Lung (tissue), 12 donors: ENCODE data around the gene SPC24. TPM values are rescaled to one million over a fixed set of nuclear protein-coding genes. Genes with fewer than 3 reads are reported as not detected.

ENCODE experiments used
- ATAC-seq: fragments of 200-7000 bp; cut with Tn5 transposase; one replicate; pipeline ENCODE4 v1.9.1; 2020; ENCODE audit warnings: moderate number of reproducible peaks; ENCODE audit not compliant: insufficient read depth, low FRiP score
- DNase-seq, 3 donors: peaks; one replicate each; pipeline ENCODE4 v3.0.0-alpha.2; 2013 to 2017
- H3K27ac ChIP-seq, 2 donors: one replicate each; pipeline ENCODE4 v1.5.1; 2013; ENCODE audit warnings: mild to moderate bottlenecking in 2 of 2, moderate library complexity in 2 of 2, control low read depth in 1 of 2, inconsistent platforms in 1 of 2, low read depth in 1 of 2, low read length in 1 of 2
- H3K27me3 ChIP-seq, 3 donors: one replicate each; pipeline ENCODE4 v1.5.1; 2013; ENCODE audit warnings: low read length in 2 of 3; ENCODE audit not compliant: control insufficient read depth in 3 of 3, insufficient read depth in 3 of 3
- H3K36me3 ChIP-seq, 4 donors: one replicate each; pipeline ENCODE4 v1.5.1; 2013; ENCODE audit warnings: low read length in 4 of 4, mild to moderate bottlenecking in 1 of 4, moderate library complexity in 1 of 4; ENCODE audit not compliant: control insufficient read depth in 4 of 4, insufficient read depth in 4 of 4
- H3K4me1 ChIP-seq, 5 donors: one replicate each; pipeline ENCODE4 v1.5.1; 2013; ENCODE audit warnings: low read length in 5 of 5, mild to moderate bottlenecking in 2 of 5, moderate library complexity in 1 of 5; ENCODE audit not compliant: control insufficient read depth in 5 of 5, insufficient read depth in 5 of 5
- H3K4me3 ChIP-seq: one replicate; pipeline ENCODE4 v1.5.1; 2013; ENCODE audit warnings: mild to moderate bottlenecking, control low read depth, moderate library complexity
- H3K9ac ChIP-seq, 2 donors: one replicate each; pipeline ENCODE4 v1.5.1; 2013; ENCODE audit warnings: low read length in 2 of 2, control low read depth in 1 of 2; ENCODE audit not compliant: insufficient read depth in 1 of 2
- H3K9me3 ChIP-seq, 4 donors: one replicate each; pipeline ENCODE4 v1.5.1; 2013; ENCODE audit warnings: low read length in 3 of 4, mild to moderate bottlenecking in 1 of 4, moderate library complexity in 1 of 4; ENCODE audit not compliant: control insufficient read depth in 4 of 4, insufficient read depth in 3 of 4
- WGBS, 2 donors: extraction: QIAGEN DNeasy Blood & Tissue Kit; methylation state at CpG; one replicate each; pipeline ENCODE4 v1.1.7; 2013; 5-methylcytosine and 5-hydroxymethylcytosine counted together
- polyA plus RNA-seq, 2 donors: library from polyadenylated mRNA; stranded (reverse); fragments of 200-250 nt; gene quantifications; one replicate each; pipeline ENCODE4 v1.2.1, GENCODE V29; 2013
- total RNA-seq, 2 donors: library from RNA; depleted of rRNA in 1 of 2; stranded (reverse); fragments of >200 nt in 1 of 2; gene quantifications; one replicate each; pipeline ENCODE4 v1.2.1, GENCODE V29; 2014 to 2021
- TF ChIP-seq, protein P1 (sequence below): IDR thresholded peaks from 2 replicates; pipeline ENCODE4 v1.5.1; 2012; ENCODE audit warnings: mild to moderate bottlenecking; ENCODE audit errors: control extremely low read depth, extremely low read depth
- donor health status: control.
- donor health status: control.
- donor health status: Bipolar disorder and iron deficiency.
- donor health status: healthy.
- donor health status: DM: yes; HTN: yes; CAD: no.

Gene SPC24
- total and polyA plus RNA-seq, 4 donors, result 1.3 to 6.5 (median 3.9) TPM

DNA sequence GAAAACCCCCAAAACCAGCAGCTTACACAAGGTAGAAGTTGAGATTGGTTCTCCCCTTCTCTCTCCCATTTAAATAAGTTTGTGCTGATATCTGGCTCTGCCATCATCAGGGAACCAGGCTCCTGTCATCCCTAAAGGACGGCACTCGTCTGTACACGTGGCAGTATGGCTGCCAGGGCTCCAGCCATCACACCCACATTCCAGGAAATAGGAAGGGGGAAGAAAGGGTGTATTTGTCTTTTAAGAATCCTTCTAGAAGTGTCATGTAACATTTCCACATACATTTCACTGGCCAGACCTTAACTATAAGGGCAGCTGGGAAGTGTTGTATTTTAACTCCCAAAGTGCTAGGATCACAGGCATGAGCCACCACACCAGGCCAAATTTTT is 10.1 kb downstream of the SPC24 start:
- WGBS, 2 donors, result 95% methylated on average over 3 of the region's 3 CpGs
- H3K9ac ChIP-seq, result no peak overlapping the region
- DNase-seq (no peak), ATAC-seq (no peak)
- H3K27ac ChIP-seq, result no peak overlapping the region
- H3K36me3 ChIP-seq, result peaks cover 0 to 3% (median 0%) of the 10 kb centered on the region in 4 donors
- H3K4me3 ChIP-seq, result no peak overlapping the region
- peaks cover 6 to 39% (median 25%) of the 10 kb centered on the region in 5 donors for H3K4me1 ChIP-seq
- H3K27me3 ChIP-seq, result no peaks in the 10 kb centered on the region
- H3K9me3 ChIP-seq, result peaks cover 0 to 3% (median 0%) of the 10 kb centered on the region in 4 donors
- TF ChIP-seq, protein P1, sequence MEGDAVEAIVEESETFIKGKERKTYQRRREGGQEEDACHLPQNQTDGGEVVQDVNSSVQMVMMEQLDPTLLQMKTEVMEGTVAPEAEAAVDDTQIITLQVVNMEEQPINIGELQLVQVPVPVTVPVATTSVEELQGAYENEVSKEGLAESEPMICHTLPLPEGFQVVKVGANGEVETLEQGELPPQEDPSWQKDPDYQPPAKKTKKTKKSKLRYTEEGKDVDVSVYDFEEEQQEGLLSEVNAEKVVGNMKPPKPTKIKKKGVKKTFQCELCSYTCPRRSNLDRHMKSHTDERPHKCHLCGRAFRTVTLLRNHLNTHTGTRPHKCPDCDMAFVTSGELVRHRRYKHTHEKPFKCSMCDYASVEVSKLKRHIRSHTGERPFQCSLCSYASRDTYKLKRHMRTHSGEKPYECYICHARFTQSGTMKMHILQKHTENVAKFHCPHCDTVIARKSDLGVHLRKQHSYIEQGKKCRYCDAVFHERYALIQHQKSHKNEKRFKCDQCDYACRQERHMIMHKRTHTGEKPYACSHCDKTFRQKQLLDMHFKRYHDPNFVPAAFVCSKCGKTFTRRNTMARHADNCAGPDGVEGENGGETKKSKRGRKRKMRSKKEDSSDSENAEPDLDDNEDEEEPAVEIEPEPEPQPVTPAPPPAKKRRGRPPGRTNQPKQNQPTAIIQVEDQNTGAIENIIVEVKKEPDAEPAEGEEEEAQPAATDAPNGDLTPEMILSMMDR, result no peak

DNA sequence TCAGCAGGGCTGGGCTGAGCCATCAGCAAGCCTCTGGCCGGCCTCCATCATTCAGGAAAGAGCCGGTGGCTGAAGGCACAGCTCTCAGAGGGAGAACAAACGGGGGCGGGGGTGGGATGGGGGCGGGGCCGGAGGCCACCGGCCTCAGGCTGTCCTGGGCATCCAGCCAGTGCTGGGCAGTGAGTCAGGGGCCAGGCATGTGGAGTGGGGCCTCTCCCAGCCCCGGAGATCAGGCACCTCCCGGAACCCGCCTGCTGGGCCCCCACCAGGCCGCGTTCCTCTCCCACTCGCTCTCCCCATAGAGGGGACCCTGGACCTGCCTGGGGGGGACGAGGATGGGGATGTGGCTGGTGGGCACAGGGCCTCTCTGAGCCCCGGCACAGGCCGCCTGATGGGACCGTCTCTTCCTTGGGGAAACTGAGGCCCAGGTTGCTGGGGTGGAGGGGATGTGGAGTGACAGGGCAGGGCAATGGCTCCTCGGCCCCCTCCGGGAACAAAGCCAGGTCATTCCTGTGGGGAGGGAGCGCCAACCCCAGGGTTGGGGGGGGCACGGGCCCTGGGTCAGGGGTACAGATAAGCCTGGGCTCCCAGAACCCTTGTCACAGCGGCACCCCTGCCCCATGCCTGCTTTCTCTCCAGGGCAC is 12.9 kb downstream of the SPC24 start:
- Histone ChIP-seq H3K4me1 (peaks cover 6 to 57% (median 34%) of the 10 kb centered on the region in 5 donors), H3K27me3 (no peaks in the 10 kb centered on the region), H3K9me3 (peaks cover 0 to 3% (median 0%) of the 10 kb centered on the region in 4 donors), H3K27ac (peak overlapping the region; percentile 99), H3K4me3 (no peak overlapping the region), H3K9ac (peak overlapping the region; percentile 17 to 75), H3K36me3 (peaks cover 0 to 3% (median 0%) of the 10 kb centered on the region in 4 donors)
- 6 to 10% methylated on average over 22 of the region's 22 CpGs for WGBS, 2 donors
- TF ChIP-seq, protein P1, result no peak
- ATAC-seq (peak; percentile 63), DNase-seq (peak; percentile 95 to 97 (median 97))

DNA sequence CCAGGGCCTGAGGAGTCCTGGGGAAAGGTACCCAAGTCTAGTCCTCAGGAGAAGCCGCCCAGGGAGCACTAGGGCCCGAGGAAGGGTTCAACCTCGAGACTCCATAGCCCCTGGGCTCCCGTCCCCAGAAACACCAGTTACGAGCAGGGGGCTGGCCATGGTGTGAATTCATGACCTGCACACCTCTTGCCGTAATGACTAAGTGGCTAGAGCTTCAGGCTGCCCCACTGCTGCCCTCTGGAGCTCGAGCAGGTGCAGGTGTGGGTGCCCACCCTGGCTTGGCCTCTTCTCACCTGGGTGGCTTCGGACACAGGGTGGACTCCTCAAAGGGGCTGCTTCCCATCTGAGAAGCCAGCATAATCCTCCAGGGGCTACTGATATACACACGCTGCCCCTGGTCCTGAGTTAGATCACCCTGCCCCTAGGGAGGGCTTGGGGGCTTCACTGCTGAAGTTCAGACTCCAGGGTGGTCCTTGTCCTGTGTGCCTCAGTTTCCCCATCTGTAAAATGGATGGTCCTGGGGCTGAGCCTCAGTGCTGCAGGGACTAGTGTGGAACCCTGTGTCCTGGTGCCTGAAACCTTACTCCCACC is 13.6 kb downstream of the SPC24 start:
- Histone ChIP-seq H3K9me3 (peaks cover 0 to 3% (median 0%) of the 10 kb centered on the region in 4 donors), H3K36me3 (peaks cover 0 to 3% (median 0%) of the 10 kb centered on the region in 4 donors), H3K4me3 (no peak overlapping the region), H3K9ac (no peak overlapping the region), H3K4me1 (peaks cover 6 to 60% (median 34%) of the 10 kb centered on the region in 5 donors), H3K27me3 (no peaks in the 10 kb centered on the region), H3K27ac (peak overlapping the region; percentile 60 to 91)
- DNase-seq (peak in 1 of 3 donors; percentile 19), ATAC-seq (no peak)
- TF ChIP-seq, protein P1, result no peak
- WGBS, 2 donors, result 69 to 77% methylated on average over 9 of the region's 9 CpGs
